HG03066 (cell line): ENCODE measurements around the gene ATP9A.
"Not testable (repeated sequence)": the region's sequence is repeated elsewhere in the genome, so short reads cannot be mapped to it uniquely, and the experiment has no call there.

Experiments
- ATAC-seq: cut with Tn5 transposase; IDR thresholded peaks from one replicate; pipeline ENCODE4 v1.9.1; 2021; ENCODE audit warnings: low read depth; ENCODE audit not compliant: unreplicated experiment

The ATP9A gene

GRCh38 chr20:51732096-51732791 lies 35.9 kb downstream of the ATP9A start:
- ATAC-seq, result no peak

DNA sequence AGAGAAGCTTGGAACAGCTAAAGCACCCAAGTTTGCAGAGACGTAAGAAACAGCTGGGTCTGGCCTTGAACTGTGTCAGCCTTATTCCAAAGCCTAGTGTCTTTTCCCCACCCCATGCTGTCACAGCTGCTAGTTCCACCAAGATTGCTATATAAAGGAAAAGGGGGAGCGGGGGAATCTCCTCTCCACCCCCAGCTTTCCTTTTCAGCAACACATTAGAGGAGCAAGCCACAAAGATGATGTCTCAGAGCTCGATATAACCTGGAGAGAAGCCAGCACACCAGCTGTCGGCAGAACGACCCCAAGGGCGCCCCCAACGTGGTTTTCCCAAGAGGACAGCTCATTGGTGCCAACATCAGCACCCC lies 36.5 kb downstream of the ATP9A start:
- no peak for ATAC-seq

- ATAC-seq, result no peak
Measured at GRCh38 chr20:51729771-51730170, 38.4 kb downstream of the ATP9A start.

DNA sequence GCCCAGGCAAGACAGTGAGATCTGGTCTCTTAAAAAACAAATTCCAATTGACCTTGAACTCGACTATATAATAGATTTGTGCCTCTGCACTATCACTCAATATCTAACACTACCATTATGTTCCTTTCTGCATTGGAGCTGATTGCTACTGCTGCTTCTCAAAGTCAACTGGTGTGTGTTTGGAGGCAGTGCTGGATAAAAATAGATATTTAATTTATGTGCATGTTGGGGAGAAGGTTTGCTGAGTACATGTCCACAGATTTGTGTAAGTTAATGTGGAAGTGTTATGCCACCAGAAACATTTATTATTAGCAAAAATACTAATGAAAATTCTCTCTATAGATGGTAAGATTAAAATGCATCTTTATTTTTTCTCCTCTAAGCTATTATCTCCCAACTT lies 39.5 kb downstream of the ATP9A start:
- no peak for ATAC-seq

DNA sequence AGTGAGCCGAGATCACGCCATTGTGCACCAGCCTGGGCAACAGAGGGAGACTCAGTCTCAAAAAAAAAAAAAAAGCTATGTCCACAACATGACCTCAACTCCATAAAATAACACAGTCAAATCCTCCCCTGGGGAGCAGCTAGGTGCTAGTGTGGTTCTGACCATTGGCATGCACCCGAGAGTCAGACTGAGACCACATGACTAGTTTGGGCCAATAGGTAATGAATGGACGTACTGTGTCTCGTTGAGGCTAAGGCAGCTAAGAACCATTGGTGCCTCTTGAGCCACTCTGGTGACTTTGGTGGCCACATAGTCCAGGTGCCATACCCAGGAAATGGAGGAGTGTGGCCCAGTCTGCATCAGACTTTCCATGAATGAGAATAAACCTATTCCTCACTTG lies 40.3 kb downstream of the ATP9A start:
- ATAC-seq, result no peak

DNA sequence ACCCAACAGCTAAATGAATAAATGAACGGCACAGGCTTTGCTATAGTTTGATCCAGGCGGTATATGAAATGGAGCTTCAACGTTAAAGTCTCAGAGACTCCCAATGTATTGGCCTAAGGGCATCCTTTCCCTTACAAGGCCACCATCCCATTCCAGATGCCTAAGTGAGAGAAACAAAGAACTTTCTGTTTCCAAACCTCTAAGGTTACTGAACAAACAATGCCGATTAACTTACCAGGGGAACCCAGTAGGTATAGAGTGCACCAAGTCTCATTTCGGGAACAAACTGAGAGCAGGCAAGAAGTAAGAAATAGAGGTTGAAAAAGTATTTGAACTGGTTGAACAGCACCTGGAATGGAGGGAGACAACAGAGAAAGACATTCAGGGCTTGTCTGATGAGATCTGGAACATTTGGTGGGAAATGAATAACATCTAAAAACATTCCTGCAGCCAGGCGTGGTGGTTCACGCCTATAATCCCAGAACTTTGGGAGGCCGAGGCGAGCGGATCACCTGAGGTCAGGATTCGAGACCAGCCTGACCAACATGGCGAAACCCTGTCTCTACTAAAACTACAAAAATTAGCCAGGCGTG lies 42.5 kb downstream of the ATP9A start:
- no peak for ATAC-seq

DNA sequence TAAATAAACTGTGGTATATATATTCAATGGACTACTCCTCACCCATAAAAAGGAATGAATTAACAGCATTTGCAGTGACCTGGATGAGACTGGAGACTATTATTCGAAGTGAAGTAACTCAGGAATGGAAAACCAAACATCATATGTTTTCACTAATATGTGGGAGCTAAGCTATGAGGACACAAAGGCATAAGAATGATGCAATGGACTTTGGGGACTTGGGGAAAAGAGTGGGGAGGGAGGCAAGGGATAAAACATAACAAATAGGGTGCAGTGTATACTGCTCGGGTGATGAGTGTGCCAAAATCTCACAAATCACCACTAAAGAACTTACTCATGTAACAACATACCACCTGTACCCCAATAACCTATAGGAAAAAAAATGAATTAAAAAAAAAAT lies 45.2 kb downstream of the ATP9A start:
- ATAC-seq, result not testable (repeated sequence)

GRCh38 chr20:51722246-51722645 lies 45.9 kb downstream of the ATP9A start:
- ATAC-seq, result not testable (repeated sequence)

GRCh38 chr20:51720854-51721253 lies 47.3 kb downstream of the ATP9A start:
- no peak for ATAC-seq

GRCh38 chr20:51720384-51720783 lies 47.8 kb downstream of the ATP9A start:
- ATAC-seq, result no peak

DNA sequence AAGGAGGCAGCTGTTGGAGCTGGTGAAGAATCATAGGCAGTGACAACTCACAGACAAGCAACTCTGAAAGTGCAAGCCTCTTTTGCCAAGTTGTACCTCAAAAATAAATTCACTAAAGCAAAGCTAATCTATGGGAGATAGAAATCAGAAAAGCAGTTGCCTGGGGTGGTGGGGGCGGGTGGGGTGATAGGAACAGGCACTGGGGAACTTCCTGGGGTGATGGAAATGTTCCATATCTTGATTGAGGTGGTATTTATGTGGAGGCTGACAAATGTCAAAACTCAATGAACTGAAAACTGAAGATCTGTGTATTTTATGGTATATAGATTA lies 52.4 kb downstream of the ATP9A start:
- ATAC-seq, result no peak

- no peak for ATAC-seq
Measured at GRCh38 chr20:51715163-51715855, 52.9 kb downstream of the ATP9A start.

DNA sequence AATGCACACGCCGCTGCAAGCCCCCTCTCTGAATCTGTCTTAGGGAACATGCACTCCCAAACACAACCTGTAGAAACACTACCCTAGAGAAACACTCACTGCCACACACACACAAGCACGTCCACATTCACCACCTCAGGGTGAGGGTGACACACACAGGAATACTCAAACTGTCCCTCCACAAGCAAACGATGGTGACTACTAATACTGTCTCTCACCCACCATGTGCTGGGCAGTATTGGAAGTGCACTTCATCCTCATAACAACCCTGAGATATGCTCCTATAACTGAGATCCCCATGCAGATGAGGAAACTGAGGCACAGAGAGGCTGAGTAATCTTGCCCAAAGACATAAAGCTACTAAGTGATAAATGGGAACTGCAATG lies 55.0 kb downstream of the ATP9A start:
- no peak for ATAC-seq

DNA sequence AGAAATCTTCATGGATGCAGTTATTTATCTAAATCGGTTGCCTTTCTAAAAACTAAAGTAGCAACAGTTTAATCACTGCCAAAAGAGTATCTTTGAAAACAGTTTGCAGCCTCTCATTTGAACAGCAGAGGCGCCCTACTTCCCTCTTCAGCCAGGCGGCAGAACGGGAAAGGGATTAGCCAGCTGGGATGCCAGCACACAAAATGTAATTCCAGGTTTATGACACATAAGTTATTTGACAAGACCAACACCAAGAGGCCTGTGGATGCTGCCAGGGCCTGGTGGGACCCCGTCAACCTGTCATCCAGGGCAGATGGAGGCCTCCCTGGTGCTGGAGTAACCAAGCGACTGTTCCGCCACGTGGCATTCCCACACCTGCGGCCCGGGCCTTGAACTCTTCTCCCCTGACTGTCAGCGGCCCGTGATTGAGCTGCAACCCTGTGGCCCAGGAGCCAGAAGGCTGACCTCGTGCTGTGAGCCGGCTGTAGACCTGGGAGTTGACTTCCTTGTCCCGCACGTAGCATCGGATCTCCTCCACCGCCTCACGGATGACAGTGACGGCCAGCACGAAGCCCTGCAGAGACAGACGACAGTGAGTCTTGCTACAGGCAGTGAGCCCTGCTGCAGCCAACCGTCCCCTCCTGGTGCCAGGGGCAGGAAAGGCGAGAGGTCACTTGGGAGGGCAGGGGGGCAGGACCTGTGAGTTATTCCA lies 55.5 kb downstream of the ATP9A start:
- ATAC-seq, result no peak

- no peak for ATAC-seq
Measured at GRCh38 chr20:51711426-51711825, 56.8 kb downstream of the ATP9A start.

- no peak for ATAC-seq
Measured at GRCh38 chr20:51710361-51710894, 57.8 kb downstream of the ATP9A start.

- no peak for ATAC-seq
Measured at GRCh38 chr20:51705400-51705799, 62.8 kb downstream of the ATP9A start.

DNA sequence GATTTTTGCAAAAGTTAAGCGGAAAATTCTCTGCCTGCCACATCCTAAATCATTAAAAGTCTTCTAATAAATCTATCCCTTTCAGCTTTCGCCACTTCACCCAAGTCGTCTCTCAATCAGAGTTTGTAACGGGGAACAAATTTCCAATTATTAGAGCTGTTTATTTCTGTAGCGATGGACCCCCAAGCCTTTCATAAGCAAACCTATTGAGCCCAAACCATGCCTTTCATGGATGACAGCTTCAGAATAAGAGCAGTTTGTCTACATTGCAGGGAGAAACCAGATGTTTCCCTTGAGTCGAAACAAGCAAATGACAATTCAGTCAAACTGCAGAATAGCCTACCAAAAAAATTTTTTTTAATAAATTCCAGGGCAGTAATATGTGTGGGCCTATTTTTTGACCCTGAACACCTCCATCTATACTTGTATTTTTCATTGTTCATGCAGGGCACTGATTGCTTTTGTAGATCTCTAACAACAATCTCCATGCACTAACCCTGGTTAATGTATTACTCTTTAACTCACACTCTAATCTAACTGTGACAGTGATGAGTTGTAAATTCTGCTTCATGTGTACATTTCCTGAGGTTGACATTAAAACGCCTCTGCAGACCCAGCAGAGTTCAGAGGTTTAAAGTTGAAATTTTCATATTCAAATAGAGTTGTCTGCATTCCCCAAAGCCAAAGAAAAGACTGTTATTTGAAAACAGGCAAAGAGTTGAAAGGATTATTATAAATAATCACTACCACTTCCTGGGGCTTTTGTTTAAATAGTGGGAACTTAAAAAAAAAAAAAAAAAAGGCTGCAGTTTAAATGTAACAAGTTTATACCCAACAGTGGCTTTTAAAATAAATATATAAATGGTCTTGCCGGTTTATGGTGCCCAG lies 64.5 kb downstream of the ATP9A start:
- ATAC-seq, result no peak

DNA sequence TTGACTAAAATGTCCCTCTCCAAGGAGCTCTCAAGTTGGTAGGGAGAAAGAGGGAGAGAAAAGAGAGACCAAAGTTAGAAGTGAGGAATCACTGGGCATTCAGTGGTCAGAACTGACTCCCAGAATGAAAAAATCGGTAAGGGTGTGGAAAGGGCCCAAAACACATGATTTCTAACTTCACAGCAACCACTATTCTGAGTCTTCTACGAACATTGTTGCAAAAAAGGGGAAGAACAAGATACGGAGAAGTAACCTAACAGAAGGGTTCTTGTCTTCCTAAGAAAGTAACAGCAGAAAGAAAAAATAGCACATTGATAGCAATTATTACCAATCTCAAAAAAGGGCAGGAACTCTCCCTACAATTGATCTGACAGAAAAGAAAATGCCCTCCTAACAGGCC lies 65.6 kb downstream of the ATP9A start:
- ATAC-seq, result no peak

DNA sequence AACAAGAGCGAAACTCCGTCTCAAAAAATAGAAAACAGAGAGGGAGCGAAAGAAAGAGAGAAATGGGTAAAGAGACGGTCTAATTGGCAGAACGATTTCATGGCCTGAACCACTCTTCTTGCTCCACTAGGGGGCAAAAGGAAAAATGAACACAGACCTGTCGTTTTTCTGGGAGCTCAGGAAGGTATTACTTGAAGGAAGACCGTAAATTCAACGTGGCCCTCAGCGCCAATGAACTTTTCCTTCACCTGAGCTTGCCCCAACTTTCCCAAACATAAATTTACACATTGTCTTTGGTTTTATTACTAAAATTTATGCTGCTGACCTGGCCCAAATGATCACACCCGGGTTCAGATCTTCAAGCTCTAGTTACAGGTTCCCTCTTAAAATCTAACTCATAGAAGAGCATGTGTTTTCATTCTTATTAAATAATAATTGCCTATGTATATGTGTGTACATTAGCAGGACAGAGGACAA lies 67.3 kb downstream of the ATP9A start:
- no peak for ATAC-seq
